ENCODE measurements around the gene NAA25.

GRCh38 chr12:112020947-112021457 lies 87.6 kb downstream of the NAA25 start:
- TF ChIP-seq POLR2AphosphoS5 (IDR thresholded peaks at IDR 0.05; ENCODE audit: insufficient read depth in 1 of 2, low read depth in 1 of 2) (no peak), POLR2A (IDR thresholded peaks at IDR 0.05) (no peak)
- TF ChIP-seq, protein P1, sequence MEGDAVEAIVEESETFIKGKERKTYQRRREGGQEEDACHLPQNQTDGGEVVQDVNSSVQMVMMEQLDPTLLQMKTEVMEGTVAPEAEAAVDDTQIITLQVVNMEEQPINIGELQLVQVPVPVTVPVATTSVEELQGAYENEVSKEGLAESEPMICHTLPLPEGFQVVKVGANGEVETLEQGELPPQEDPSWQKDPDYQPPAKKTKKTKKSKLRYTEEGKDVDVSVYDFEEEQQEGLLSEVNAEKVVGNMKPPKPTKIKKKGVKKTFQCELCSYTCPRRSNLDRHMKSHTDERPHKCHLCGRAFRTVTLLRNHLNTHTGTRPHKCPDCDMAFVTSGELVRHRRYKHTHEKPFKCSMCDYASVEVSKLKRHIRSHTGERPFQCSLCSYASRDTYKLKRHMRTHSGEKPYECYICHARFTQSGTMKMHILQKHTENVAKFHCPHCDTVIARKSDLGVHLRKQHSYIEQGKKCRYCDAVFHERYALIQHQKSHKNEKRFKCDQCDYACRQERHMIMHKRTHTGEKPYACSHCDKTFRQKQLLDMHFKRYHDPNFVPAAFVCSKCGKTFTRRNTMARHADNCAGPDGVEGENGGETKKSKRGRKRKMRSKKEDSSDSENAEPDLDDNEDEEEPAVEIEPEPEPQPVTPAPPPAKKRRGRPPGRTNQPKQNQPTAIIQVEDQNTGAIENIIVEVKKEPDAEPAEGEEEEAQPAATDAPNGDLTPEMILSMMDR (IDR thresholded peaks at IDR 0.05): no peak

Measured in vagina (tissue), 2 donors.